HG03558 (cell line): ENCODE measurements around the gene BRD2.

Source experiments
- ATAC-seq: cut with Tn5 transposase; IDR thresholded peaks from one replicate; pipeline ENCODE4 v1.9.1; 2021; ENCODE audit warnings: moderate number of reproducible peaks; ENCODE audit not compliant: unreplicated experiment; ENCODE audit errors: extremely low read depth

Gene BRD2

GRCh38 chr6:33019372-33019771 lies 51.0 kb downstream of the BRD2 start:
- no peak for ATAC-seq

- ATAC-seq, result no peak
These were observed 53.5 kb downstream of the BRD2 start for GRCh38 chr6:33021917-33022316.

GRCh38 chr6:33023536-33023935 lies 55.1 kb downstream of the BRD2 start:
- ATAC-seq, result no peak

- ATAC-seq, result no peak
These were observed 56.1 kb downstream of the BRD2 start for GRCh38 chr6:33024521-33024920.

GRCh38 chr6:33028220-33028849 lies 59.9 kb downstream of the BRD2 start:
- no peak for ATAC-seq

- no peak for ATAC-seq
These were observed 61.2 kb downstream of the BRD2 start for GRCh38 chr6:33029328-33030184.

GRCh38 chr6:33030245-33030644 lies 61.9 kb downstream of the BRD2 start:
- ATAC-seq, result no peak
